Activated naive CD4-positive, alpha-beta T cell treated with anti-CD3 and anti-CD28 coated beads, Interleukin-2, amount 10 ng/mL, durations not matched to agents 7 days and 5 days (primary cell): Measurements from ENCODE around the gene DAZAP1.

Experiments
- CTCF ChIA-PET: fragments of 350-600 bp; sonication (Branson Sonifier 250); formaldehyde crosslinking; loops from one replicate; lab custom pipeline; 2021; ENCODE audit warnings: antibody characterized with exemption; lab: Charles Lee
- DNase-seq: peaks from one replicate; pipeline ENCODE4 v3.0.0-alpha.2; 2020
- H3K27ac Mint-ChIP-seq: one replicate; pipeline ENCODE4 v1.8.0; 2021; ENCODE audit warnings: mild to moderate bottlenecking, moderate library complexity, mixed read lengths
- H3K27me3 Mint-ChIP-seq: one replicate; pipeline ENCODE4 v1.8.0; 2021; ENCODE audit warnings: mild to moderate bottlenecking, mixed read lengths
- H3K36me3 Mint-ChIP-seq: one replicate; pipeline ENCODE4 v1.8.0; 2021; ENCODE audit warnings: mixed read lengths
- H3K4me1 Mint-ChIP-seq: one replicate; pipeline ENCODE4 v1.8.0; 2021; ENCODE audit warnings: mixed read lengths
- H3K4me3 Mint-ChIP-seq: one replicate; pipeline ENCODE4 v1.8.0; 2021; ENCODE audit warnings: mild to moderate bottlenecking, moderate library complexity, mixed read lengths
- H3K9me3 Mint-ChIP-seq: one replicate; pipeline ENCODE4 v1.8.0; 2021; ENCODE audit warnings: mixed read lengths

Gene DAZAP1

GRCh38 chr19:1482361-1483130 lies 75.2 kb downstream of the DAZAP1 start:
- no peak overlapping the region for H3K4me3 Mint-ChIP-seq
- H3K27me3 Mint-ChIP-seq = peaks cover 14% of the 10 kb centered on the region
- H3K9me3 Mint-ChIP-seq = no peaks in the 10 kb centered on the region
- DNase-seq = no peak
- peaks cover 2% of the 10 kb centered on the region for H3K36me3 Mint-ChIP-seq
- CTCF ChIA-PET = no interaction called here
- peaks cover 19% of the 10 kb centered on the region for H3K4me1 Mint-ChIP-seq
- H3K27ac Mint-ChIP-seq = no peak overlapping the region

- CTCF ChIA-PET = no interaction called here
- no peak overlapping the region for H3K4me3 Mint-ChIP-seq
These were observed 76.0 kb downstream of the DAZAP1 start for GRCh38 chr19:1483131-1483978.

DNA sequence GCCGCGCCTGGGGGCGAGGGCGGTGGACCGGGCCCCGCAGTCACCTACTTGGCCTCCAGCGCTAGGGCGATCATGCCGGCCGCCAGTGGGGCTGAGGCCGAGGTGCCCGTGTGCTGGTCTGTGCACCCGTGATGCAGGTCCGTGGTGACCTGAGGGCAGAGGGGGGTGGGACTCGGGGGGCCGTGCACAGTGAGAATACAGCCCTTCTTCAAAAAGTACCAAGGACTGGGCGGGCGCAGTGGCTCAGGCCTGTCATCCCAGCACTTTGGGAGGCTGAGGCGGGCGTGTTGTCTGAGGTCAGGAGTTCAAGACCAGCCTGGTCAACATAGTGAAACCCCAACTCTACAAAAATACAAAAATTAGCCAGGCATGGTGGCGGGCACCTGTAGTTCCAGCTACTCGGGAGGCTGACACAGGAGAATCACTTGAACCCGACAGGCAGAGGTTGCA lies 76.6 kb downstream of the DAZAP1 start:
- Mint-ChIP-seq H3K4me3 (no peak overlapping the region), H3K27me3 (peaks cover 14% of the 10 kb centered on the region), H3K27ac (no peak overlapping the region), H3K36me3 (peaks cover 1% of the 10 kb centered on the region), H3K4me1 (peaks cover 12% of the 10 kb centered on the region), H3K9me3 (no peaks in the 10 kb centered on the region)
- CTCF ChIA-PET = no interaction called here
- no peak for DNase-seq

More at GRCh38 chr19:1483131-1483978, 76.0 kb downstream of the DAZAP1 start:
- Mint-ChIP-seq H3K36me3 (peaks cover 2% of the 10 kb centered on the region), H3K27ac (no peak overlapping the region), H3K9me3 (no peaks in the 10 kb centered on the region), H3K27me3 (peaks cover 14% of the 10 kb centered on the region), H3K4me1 (peaks cover 13% of the 10 kb centered on the region)
- DNase-seq = no peak
